NOMO-1 (cell line): Measurements from ENCODE around the gene FOXL2NB.
A peak's percentile ranks its signal among the peaks of the same experiment; 100 is the strongest.
"Not testable (repeated sequence)": the region's sequence is repeated elsewhere in the genome, so short reads cannot be mapped to it uniquely, and the experiment has no call there.

Experiments used
- DNase-seq, 2 experiments: peaks; one replicate each; lab custom pipeline; 2025; ENCODE audit not compliant: unreplicated experiment in 2 of 2; lab: John Stamatoyannopoulos, UW

The FOXL2NB gene

DNA sequence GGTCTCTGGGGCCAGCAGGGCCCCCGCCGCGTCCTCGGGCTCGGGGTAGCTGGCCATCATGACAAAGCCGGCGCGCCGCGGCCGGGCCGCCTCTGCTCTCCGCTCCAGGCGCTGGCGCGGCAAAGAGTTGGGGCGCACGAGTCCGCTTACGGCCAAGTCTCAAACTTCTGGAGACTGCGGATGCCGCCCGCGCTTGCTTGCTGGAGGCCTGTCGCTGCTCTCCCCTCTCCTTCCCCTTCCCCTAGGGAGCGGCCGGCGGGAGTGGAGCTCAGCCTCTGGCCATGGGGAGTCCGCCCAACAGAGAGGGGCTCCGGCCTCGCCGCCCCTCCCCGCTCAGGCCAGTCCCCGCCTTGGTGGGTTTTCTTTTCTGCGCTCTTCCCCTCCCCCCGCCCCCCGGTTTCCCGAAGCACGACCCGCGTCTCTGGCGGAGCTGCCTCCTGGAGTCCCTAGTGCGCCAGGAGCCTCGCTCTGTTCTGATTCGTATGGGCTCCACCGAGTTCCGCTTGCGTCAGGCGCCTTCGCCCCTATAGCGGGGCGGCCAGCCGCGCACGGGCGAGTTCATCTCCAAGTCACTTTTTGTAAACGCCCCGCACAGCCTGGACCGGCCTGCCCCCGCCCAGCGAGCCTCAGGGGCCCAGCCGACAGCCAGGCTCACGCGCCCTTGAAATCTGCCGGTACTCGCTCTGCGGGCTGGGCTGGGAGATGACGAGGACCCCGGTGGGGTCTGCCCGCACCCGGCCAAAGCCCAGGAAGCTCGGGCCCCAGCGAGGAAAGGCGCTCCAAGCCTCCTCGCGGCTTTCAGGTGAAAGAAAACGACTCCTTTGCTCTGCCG lies at the start of gene FOXL2NB, which contains the start of gene FOXL2:
Gene FOXL2NB (plus strand): TSS at position 555 of the 832 bp plus-strand sequence. CDS start 148 bp downstream, at position 703.
Gene FOXL2 (minus strand): TSS at position 475 of the 832 bp plus-strand sequence. CDS start 415 bp downstream, at position 60.
- peak in 1 of 2 experiments; percentile 20 for DNase-seq

DNA sequence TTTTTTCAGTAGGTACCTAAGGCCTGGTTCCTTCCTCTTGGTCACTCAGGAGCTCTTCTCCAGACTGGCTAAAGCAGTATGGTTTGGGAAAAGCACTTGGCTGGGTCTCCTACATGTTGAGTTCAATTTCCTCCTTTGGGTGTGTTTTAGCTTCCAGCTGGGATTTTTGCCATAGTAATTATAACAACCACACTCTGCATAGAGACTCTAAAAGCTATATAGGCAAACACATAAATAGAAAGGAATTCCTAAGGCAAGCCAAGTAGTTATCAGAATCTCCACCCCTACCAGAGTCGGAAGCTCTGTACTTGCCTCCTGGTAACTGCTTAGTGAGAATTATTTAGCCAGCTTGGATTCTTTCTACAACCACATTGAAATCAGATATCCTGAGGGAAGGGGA lies 48.7 kb upstream of the FOXL2NB start:
- DNase-seq, result no peak

DNA sequence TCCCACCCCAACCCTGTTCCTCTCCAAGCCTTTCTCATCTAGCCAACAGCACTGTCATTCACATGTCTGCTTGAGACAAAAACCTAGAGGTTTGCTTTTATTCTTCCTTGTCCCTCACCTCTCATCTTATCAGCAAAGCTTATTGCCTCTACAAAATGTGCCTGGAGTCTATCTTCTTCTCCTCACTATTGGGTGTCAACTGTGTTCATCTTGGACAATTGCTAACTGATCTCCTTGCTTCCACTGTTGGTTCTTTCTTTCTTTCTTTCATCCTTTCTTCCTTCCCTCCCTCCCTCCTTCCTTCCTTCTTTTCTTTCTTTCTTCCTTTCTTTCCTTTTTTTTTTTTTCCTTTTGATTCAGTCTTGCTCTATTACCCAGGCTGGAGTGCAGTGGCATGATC lies 48.3 kb upstream of the FOXL2NB start:
- no peak for DNase-seq

DNA sequence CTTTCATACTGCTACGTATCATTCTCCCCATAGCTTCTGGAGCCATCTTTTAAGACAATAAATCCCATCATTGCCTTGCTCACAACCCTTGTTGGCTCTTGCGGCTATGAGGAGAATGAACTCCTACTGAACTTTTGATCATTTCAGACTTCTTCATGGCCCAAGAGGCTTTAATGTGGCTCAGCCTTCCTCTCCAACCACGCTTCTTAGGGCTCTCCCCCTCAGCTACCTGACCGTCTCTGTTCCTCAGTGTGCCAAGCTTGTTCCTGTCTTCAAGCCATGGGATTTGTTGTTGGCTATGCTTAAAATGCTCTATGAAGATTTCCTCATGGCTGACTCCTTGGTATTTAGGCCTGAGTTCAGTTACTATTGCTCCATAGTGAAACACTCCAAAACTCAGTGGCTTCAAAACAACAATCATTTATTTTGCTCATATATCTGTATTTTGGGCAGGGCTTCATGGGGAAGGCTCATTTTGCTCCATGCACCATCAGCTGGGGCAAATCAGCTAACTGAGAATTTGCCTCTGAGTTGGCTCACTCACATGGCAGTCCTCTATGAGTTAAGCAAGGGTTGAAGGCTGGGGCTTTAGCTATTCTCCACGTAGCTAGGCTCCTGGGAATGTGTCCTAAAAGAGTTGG lies 47.5 kb upstream of the FOXL2NB start:
- DNase-seq, result no peak

DNA sequence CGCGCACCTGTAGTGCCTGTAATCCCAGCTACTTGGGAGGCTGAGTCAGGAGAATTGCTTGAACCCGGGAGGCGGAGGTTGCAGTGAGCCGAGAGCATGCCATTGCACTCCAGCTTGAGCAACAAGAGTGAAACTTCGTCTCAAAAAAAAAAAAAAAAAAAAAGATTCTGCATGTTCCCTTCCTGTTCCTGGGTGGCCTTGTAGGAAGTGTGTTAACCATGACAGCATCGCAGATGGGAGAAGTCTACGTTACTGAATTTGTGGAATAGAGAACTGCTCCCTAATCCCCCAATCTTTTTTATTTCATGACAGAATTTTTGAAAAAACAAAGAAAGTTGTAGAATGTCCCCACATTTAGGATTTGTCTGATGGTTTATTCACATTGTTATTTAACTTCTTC lies 45.5 kb upstream of the FOXL2NB start:
- DNase-seq, result no peak

DNA sequence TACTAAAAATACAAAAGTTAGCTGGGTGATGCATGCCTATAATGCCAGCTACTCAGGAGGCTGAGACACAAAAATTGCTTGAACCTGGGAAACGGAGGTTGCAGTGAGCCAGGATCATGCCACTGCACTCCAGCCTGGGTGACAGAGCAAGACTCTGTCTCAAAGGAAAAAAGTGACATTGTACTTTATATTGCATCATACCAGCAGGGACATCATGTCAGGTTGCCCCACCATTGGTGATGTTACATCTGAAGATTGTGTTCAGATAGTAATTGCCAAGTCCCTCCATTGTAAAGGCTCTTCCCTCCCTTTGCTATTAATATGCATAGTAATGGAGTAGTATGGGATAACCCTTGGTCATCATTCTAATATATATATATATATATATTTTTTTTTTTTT lies 44.8 kb upstream of the FOXL2NB start:
- peak in 1 of 2 experiments; percentile 16 for DNase-seq

DNA sequence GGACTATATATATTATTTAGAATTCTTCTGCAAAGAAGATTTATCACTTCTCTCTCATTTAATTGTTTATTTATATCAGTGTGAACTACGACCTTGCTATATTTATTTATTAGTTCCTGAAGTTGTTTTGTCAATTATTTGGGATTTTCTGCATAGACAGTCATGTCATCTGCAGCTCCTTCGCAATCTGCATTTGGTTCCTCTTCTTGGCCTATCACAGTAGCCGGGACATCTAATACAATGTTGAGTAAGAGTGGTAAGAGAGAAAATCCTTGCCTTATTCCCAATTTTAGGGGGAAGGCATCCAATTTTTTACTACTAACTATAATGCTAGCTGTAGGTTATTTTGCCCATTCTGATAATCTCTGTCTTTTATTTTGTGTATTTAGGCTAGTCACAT lies 39.5 kb upstream of the FOXL2NB start:
- peak; percentile 35 to 43 for DNase-seq

DNA sequence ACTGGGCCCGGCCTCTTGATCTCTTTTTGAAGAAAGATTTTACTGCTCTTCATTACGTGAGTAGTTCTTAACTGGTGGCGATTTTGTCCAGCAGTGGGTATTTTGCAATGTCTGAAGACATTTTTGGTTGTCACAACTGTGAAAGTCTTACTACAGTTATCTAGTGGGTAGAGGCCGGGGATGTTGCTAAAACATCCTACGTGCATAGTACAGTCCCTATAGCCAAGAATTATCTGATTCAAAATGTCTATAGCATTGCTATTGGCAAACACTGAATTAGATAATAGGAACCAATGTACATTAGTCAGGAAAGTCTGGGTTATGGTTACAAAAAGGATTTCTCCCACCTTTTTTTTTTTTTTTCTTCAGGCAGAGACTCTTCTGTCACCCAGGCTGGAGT lies 38.2 kb upstream of the FOXL2NB start:
- peak; percentile 47 to 58 for DNase-seq

DNA sequence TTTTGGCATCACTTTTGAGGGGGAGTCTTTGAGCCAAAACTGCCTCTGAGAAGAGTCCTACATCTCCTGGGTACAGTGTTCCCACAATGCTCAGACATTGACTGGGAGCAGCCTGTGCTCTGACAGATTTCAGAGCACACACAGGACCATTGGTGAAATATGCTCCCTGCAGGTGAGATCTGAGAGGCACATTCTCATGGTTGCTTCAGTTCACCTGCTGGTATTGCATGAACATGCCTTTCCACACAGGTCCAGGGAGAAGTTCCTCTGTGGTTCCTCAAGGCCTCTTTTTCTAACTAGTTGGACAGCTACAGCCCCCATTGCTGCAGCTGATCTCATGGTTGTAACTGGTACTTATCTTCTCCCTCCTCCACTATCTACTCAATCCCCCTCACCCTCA lies 37.1 kb upstream of the FOXL2NB start:
- DNase-seq, result no peak

DNA sequence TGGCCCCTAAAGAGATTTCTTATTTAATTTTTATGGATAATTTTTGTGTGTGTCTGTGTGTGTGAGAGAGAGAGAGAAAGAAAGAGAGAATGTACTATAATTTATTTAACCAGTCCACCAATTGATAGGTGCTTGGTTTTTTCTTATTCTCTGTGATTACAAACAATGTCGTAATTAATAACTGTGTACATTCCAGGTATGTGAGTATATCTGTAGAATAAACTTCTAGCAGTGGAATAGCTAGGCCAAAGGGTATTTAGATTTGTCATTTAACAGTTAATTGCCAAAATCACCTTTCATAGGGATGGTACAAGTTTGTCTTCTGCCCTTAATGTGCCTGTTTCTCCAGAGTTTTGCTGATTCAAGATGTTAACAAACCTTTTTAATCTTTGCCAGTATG lies 35.4 kb upstream of the FOXL2NB start:
- DNase-seq, result no peak

DNA sequence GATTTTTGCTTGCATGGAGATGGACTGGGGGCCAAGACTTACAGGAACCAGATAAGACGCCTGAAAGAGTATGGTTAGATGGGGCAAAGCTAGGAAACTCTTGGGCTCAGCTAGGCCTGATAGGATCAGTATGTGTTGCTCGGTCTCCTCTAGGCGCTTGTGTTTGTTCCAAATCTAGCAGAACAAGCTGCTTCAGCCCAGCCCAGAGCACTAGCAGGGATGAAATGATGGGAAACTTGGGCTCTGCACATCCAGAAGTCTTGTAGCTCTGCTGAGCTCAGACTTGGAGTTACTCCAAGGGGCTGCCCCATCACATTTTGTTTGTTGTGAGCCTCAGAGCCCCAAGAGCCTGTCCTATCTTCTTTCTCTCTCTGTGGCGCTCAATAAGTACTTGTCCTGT lies 34.8 kb upstream of the FOXL2NB start:
- no peak for DNase-seq

DNA sequence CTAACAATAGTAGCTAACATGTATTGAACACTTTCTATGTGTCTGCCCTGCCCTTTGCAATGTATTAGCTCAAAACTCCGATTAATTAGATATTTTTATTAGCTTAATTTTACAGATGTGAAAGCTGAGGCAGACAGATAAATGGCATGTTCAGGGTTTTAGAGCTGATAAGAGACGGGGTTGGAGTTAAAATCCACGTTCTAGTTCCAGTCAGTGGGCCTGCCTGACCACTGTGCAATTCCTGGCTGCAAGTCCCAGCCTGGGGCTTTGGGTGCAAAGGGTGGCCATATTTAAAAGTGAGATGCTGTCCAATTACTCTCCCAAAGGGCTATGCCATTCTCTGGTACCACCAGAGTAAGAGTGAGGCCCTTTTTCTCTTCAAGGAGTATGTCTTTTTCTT lies 33.3 kb upstream of the FOXL2NB start:
- DNase-seq, result no peak

DNA sequence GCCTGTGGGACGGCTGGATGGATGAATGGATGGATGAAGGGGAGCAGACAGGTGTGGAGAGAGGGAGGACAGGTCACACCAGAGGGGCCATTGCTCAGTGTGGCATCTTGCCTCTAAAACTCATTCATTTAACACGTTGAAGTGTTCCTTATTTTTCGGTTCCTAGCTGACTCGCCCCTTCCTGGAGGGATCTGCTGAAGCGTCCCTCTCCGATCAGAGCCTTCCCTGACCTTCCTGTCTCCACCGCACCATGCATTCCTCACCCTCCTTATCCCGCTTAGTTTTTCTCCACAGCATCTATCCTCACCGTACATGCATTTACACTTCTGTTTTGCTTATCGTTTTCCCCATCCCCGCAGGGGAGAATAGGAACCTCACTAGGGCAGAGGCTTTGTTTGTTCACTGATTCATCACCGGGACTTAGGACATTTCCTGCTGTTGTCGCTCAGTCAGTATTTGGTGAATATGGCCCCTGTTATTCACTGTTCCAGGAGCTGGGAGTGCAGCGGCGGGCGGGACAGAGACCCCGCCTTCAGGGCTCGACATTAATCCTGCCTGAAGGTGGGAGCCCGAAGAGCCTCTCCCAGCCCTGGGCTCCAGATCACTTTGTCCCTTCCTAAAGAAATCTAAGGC lies 32.0 kb upstream of the FOXL2NB start:
- peak in 1 of 2 experiments; percentile 85 for DNase-seq

DNA sequence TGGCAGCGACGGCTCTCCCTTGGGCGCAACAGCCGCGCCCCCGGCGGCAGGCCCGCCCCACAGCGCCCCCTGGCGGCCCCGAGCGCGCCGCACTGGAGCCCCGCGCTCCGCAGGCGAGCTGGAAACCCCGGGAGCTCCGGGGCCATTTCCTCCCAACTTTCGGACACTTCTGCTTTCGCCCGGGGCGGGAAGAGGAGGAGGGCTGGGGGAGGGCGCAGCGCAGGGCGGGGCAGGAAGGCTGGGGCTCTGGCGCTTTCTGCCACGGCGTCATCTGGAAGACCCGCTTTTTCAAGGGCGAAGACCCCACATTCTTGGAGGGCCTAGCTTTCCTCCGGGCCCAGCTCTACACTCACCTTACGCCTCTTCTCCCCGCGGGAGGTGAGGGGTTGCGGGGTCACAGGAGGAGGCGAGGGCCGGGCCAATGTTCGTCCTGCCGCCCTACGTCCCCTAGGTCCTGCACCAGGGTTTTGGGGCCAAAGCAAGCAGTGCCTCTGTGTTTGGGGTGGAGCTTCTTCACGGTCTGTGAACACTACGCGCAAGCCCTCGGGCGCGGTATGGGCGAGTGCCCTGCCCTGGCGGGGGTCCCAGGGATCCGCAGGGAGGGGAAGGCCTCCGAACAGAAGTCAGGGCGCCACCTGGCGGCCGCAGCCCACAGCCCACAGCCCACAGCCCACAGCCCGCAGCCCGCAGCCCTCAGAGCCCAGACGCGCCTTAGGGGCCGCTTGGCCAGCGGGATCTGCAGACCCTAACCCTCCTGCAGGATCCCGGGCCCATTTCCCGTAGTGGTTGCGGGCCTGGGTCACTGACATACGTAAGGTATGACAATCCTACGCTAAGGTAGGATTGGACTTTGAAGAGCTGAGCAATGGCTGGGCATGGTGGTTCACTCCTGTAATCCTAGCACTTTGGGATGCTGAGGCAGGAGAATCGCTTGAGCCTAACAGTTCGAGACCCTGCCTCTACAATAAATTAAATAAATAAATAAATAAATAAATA lies 31.2 kb upstream of the FOXL2NB start:
- peak; percentile 92 to 97 for DNase-seq

DNA sequence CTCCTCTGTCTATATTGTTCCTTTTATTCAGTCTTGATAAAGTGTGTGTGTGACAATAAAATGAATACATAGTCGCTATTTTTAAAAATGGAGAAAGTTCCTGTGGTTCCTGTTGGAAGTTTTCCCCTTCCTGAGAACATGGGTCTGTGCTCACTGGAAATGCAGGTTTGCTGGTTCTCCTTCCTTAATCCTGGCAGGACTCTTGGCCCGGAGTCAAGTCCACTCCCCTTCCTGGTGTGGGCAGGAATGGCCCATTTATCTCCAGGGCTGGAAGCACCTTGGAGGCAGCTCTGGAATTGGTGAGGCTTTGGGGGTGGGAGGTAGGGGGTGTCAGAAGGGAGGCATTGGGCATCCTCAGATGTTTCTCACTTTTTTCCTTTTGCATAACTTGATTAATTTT lies 30.2 kb upstream of the FOXL2NB start:
- no peak for DNase-seq

DNA sequence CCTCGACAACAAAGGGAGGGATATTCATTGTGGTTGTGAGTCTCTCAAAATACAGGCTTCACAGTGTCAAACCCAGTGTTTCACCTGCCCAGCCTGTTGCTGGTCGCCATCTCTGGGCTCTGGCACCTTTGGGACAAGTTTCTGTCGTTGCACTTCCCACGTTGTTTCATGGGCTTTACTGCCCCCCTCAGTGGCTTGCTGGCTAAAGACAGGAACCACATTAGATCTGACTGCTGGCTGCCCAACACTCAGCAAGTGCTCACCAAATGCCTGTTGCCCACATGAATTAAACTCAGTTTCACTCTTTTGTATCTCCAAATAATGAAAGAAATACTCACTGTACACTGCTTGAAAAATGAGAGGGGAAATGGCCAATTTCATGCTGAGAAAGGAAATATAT lies 27.7 kb upstream of the FOXL2NB start:
- DNase-seq, result no peak

DNA sequence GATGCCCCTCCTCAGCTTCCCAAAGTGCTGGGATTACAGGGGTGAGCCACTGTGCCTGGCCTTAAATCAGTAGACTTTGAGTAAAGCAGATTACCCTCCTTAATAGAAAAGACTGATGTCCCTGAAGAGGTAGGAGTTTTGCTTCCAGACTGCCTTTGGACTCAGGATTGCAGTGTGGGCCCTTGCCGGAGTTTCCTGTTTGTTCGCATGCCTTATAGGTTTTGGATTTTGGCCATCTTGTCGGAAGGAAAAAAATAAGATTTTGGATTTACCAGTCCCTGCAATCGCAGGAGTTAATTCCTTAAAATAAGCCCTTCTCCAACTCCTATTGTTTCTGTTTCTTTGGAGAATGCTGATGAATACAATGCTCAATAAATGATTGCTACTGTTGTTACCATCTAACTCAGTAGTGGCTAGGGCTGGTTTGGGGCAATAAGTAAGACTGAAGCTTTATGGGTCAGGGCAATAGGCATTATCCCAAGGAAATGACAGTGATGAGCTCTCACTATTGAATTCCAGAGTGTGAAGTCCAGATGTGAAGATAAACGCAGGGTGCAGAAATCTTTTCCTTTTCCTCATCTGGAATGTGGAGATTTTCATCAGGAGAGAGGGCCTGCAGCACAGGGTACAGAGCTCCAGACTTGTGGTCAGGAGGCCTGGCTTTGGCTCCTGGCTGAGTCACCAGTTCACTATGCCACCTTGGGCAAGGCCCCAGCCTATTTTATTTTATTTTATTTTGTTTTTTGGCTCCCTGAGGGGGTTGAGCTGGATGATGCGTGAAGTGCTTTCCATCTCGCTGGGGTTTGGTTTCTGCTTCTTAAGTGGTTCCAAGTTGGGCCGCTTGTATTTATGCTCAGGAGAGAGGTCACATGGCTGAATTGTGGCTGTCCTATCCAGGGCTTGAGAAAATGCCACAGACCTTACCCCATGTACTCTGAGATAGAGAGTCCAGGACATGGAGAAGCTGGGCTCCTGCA lies 25.4 kb upstream of the FOXL2NB start:
- DNase-seq, result no peak

DNA sequence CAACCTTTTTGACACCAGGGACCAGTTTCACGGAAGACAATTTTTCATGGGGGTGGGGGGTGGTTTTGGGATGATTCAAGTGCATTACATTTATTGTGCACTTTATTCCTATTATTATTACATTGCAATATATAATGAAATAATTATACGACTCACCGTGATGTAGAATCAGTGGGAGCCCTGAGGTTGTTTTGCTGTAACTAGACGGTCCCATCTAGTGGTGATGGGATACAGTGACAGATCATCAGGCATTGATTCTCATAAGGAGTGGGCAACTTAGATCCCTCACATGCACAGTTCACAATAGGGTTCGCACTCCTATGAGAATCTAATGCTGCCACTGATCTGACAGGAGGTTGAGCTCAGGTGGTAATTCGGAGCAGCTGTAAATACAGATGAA lies 24.6 kb upstream of the FOXL2NB start:
- DNase-seq, result not testable (repeated sequence)

DNA sequence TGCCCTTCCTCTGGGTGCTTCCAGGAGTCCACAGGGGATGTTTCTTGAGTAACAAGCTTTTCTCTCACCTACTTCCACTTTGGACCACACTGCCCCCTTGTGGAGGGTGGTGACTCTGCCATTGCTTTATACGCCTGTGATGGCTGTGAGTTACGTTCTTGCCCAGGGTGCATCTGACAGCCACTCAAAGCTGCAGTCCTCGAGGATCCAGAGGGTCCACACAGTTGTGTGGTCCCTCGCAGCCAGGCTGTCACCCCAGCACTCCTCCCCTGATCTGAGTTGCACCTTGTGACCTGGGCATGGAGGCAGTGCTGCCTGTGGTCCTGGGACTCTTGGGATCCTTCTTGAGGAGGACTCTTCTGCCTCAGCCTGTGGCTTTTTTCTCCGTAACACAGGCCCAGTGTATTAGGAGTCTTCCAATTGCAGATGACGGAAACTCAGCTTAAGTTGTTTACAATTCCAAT lies 23.5 kb upstream of the FOXL2NB start:
- DNase-seq, result peak; percentile 84 to 89
